NCI-H2081 (cell line): ENCODE data around the gene GRK5.

Experiments
- DNase-seq, 2 experiments: peaks; one replicate each; lab custom pipeline; 2025; lab: John Stamatoyannopoulos, UW

Gene GRK5

GRCh38 chr10:119198438-119198837 lies 8.9 kb upstream of the GRK5 start:
- DNase-seq, result no peak

GRCh38 chr10:119199231-119199992 lies 8.0 kb upstream of the GRK5 start:
- peak; percentile 17 to 31 for DNase-seq

DNA sequence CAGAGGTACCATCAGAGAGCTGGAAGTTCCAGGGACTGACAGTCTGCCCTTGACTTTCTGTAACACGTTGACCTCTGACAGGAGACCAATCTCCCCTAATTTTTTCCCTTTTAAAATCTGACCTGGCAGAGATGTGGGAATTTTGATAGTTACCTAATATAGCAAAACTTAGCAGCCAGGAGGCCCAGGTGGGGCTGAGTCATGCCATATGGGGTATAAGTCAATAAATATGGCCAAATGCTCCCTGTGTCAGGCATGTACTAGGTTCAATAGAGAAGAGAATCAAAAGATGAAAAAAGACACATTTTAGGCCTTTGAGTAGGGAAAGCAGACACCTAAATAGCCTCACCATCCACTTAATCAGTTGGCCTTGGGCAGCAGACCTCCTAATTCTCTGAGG lies 6.1 kb upstream of the GRK5 start:
- DNase-seq, result no peak

GRCh38 chr10:119203006-119203405 lies 4.4 kb upstream of the GRK5 start:
- DNase-seq, result peak in 1 of 2 experiments; percentile 14

GRCh38 chr10:119205894-119206602 lies 1.3 kb upstream of the GRK5 start:
- DNase-seq, result peak in 1 of 2 experiments; percentile 9

- DNase-seq, result peak; percentile 6 to 42
Measured at GRCh38 chr10:119206603-119207365, 587 bp upstream of the GRK5 start.

DNA sequence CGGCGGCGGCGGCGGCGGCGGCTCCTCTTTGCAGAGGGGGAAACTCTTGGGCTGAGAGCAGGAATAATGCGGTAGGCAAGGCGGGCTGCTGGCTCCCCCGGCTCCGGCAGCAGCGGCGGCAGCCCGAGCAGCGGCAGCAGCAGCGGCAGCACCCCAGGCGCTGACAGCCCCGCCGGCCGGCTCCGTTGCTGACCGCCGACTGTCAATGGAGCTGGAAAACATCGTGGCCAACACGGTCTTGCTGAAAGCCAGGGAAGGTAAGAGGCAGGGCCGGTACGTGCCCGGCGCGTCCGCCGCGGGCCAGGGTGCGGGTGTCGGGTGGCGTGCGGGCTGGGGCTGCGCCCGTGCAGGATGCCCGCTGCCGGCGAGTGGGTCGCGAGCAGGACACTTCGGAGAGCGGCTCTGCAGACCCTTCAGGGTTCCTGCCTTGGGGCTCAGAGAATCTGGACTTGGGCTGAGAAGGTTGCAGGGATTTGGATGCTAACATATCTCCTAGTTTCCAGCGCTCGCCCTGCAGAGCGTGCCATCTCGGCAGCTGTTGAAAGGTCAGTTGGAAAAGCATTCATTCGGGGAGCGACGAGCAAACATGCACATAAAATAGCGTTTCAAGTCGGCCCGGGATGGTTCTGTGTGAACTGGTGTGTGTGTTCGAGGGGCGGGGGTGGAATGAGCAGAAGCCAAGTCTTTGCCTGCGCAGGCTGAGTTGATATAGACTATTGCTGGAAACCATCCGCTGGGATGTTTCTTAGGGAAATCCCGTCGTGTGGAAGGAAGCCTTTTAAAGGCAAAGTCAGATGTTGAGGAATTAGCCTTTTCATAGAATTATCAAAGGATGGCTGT lies 562 bp downstream of the GRK5 start:
- DNase-seq, result no peak

DNA sequence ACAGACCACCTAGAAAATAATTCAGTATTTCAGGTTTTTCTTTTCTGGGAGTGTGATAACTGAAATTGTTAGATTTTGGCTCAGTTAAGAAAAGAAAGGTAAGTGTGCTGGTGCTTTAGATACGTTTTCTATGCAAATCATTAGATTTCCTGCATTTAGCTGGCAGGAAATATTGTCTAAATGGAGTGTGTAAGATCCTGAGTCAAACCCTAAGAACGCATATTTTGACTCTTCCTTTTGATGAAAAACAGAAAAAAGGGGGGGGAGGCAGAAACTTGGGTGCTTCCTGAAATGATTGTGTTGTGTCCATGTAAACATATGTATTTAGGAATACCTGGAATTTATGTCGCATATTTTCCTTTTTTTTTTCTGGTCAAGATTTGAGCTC lies 1.2 kb downstream of the GRK5 start:
- no peak for DNase-seq

GRCh38 chr10:119209035-119209735 lies 1.8 kb downstream of the GRK5 start:
- peak in 1 of 2 experiments; percentile 19 for DNase-seq

- DNase-seq, result no peak
Measured at GRCh38 chr10:119209736-119210355, 2.5 kb downstream of the GRK5 start.

DNA sequence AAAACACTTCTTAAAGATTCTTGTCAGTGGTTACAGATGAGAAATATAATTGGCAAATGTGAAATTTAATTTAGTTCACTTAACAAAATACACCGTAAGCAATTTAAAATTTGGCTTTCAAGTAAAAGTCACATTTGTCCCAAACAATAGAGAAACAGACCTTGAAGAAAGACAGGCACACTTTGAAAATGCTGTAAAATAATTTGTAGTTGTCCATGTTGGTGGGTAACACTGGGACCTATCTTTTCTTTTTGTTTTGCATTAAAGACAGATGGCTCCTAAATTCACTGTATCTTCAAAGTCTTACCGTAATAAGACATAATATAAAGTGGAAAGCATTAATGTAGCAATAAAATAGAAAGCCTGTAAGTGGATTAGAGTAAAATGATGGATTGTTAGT lies 3.3 kb downstream of the GRK5 start:
- DNase-seq, result no peak

- no peak for DNase-seq
Measured at GRCh38 chr10:119211176-119211575, 3.8 kb downstream of the GRK5 start.

GRCh38 chr10:119211625-119212441 lies 4.5 kb downstream of the GRK5 start:
- DNase-seq, result no peak

DNA sequence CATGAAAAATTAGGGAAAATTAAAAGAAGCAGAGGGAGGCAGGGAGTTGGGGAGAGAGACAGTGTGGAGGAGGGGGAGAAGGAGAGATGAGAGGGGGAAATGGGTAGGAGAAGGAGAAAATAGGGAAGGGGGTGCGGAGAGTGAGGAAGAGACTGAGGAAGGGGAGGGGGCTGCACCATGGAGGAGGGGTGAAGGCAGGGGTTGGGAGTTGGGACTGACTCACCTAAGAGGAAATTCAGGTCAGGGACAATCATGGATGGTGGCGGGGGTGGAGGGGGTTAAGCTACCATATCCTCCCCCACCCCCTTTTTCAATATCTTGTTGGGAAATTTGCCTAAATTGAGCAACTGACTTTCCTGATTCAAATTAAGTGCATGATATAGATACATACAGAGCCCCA lies 8.0 kb downstream of the GRK5 start:
- no peak for DNase-seq

DNA sequence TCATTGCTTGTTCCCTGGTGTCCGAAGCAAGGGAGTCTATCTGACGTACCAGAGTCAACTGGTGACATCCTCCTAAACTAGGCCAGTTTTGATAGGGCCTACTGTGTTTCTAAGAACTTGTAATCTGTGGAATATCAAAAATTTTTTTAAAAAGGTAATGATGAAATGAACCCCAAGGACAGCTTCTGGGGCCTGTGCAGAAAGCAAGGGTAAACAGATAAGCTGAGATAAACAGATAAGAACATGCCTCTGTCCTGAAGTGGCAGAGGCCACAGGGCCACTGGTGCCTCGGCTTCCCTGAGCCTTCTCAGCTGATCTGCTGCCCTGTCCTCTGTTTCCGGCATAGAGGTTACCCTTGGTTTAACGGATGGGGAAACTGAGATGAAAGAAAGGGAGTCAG lies 8.8 kb downstream of the GRK5 start:
- no peak for DNase-seq

- no peak for DNase-seq
Measured at GRCh38 chr10:119217401-119217800, 10.0 kb downstream of the GRK5 start.

GRCh38 chr10:119217991-119218490 lies 10.7 kb downstream of the GRK5 start:
- DNase-seq, result no peak

DNA sequence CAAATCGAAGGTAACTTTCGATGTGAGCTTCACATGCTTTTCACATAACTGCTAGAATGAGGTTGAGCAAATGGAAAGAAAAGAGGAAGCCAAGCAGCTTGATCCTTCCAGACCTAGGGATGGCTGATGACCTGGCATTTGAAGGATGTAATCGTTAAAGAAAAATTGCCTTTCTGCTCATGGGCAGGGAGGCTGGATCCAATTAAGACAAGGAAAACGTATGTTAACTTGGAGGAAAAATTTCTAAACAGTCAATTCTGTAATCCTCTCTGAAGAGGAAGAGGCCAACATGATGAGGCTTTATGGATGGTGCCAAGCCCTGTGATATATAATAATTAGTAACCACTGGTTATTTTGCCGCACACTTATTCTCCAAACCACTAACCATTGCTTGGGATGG lies 12.5 kb downstream of the GRK5 start:
- DNase-seq, result no peak

GRCh38 chr10:119221201-119221600 lies 13.8 kb downstream of the GRK5 start:
- no peak for DNase-seq

GRCh38 chr10:119221666-119222065 lies 14.3 kb downstream of the GRK5 start:
- no peak for DNase-seq
